HG03097 (cell line): ENCODE results near the gene MROH2A.

Experiments
- ATAC-seq: cut with Tn5 transposase; IDR thresholded peaks from one replicate; pipeline ENCODE4 v1.9.1; 2021; ENCODE audit not compliant: unreplicated experiment, low FRiP score

MROH2A gene

DNA sequence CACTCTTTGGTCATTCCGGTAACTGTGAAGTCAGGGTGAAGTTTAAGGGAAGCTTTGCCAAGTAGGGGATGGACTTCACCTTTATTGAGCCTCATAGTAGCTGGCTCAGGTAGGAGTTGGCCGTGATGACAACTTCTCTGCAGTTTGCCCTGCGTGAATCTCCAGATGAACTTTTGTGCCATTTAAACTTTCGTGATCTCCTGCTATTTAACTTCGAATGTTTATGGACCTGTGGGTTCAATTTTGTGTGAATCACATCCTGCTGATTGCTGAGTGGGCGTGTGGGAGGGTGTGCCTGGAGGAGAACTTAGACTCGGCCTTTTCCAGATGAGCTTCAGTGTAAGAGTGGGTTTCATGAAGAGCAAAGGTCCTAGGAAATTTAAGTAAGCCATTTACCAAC is 13.9 kb upstream of the MROH2A start:
- no peak for ATAC-seq

DNA sequence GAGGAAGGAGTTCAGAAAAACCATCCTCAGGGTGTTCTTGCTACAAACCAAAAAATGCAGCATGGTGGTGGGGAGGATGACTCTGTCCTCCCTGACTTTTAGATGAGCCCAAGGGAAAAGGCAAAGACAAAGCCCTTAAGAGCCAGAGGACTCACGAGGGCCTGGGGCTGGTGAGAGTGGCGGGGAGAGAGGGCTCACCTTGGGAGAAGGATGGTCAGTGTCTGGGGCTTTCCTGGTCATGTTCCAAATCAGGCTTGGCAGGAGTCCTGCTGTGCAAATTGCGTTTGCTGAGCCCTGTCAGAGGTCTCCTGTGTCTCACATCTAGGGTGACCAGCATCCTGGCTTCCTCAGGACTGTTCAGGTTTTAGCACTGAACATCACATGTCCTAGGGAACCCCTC is 13.4 kb upstream of the MROH2A start:
- ATAC-seq = no peak

DNA sequence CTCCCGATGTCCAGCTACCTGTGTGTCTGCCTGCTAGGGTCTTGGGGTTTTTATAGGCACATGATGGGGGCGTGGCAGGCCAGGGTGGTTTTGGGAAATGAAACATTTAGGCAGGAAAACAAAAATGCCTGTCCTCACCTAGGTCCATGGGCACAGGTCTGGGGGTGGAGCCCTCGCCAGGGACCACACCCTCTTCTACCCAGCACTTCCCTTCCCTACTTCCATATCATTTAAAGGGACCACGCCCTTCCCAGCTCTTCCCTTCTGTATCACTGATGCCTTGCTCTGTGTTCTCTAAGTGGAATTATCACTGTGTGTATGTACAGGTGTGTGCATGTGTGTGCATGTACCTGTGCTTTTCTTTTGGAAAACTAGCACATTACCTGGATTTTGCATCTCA is 11.7 kb upstream of the MROH2A start:
- no peak for ATAC-seq

DNA sequence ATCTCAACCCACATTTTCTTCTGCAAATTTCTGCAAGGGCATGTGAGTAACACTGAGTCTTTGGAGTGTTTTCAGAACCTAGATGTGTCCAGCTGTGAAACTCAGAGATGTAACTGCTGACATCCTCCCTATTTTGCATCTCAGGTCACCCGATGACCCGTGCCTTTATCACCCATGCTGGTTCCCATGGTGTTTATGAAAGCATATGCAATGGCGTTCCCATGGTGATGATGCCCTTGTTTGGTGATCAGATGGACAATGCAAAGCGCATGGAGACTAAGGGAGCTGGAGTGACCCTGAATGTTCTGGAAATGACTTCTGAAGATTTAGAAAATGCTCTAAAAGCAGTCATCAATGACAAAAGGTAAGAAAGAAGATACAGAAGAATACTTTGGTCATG is 10.1 kb upstream of the MROH2A start:
- ATAC-seq = no peak

DNA sequence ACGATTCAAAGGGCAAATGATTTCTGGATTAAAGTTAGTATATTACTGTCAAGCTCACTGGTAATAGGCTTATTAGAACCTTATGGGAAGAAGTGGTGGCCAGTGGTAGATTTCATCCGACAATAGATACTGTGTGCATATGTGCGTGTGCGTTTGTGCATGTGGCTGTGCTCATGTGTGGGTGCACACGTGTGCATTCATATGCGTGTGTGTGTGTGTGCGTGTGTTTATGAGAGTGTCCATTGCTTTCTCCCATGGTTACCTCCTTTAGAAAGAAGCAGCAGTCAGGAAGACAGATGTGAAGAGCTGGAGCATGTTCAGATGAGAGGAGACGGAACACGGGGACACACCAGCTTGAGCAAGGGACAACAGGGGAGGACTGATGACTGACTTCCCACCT is 8.9 kb upstream of the MROH2A start:
- ATAC-seq = no peak

DNA sequence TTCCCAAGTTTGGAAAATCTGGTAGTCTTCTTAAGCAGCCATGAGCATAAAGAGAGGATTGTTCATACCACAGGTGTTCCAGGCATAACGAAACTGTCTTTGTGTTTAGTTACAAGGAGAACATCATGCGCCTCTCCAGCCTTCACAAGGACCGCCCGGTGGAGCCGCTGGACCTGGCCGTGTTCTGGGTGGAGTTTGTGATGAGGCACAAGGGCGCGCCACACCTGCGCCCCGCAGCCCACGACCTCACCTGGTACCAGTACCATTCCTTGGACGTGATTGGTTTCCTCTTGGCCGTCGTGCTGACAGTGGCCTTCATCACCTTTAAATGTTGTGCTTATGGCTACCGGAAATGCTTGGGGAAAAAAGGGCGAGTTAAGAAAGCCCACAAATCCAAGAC is 6.0 kb upstream of the MROH2A start:
- no peak for ATAC-seq

DNA sequence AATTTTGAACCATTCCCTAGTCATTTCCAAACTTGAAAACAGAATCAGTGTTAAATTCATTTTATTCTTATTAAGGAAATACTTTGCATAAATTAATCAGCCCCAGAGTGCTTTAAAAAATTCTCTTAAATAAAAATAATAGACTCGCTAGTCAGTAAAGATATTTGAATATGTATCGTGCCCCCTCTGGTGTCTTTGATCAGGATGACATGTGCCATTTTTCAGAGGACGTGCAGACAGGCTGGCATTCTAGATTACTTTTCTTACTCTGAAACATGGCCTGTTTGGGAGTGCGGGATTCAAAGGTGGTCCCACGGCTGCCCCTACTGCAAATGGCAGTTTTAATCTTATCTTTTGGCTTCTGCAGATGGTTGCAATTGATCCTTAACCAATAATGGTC is 5.5 kb upstream of the MROH2A start:
- ATAC-seq = no peak

DNA sequence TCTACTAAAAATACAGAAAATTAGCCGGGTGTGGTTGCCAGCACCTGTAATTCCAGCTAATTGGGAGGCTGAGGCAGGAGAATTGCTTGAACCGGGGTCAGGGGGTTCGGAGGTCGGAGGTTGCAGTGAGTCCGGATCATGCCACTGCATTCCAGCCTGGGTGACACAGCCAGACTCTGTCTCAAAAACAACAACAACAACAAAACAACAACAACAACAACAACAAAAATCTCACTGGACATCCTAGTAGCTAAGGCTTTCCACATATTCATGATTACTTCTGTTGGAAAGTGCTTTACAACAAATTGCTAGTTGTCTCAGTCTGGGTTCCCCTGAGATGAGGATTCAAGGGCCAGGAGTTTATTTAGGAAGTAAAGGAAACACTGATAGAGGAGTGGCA is 4.3 kb upstream of the MROH2A start:
- no peak for ATAC-seq

DNA sequence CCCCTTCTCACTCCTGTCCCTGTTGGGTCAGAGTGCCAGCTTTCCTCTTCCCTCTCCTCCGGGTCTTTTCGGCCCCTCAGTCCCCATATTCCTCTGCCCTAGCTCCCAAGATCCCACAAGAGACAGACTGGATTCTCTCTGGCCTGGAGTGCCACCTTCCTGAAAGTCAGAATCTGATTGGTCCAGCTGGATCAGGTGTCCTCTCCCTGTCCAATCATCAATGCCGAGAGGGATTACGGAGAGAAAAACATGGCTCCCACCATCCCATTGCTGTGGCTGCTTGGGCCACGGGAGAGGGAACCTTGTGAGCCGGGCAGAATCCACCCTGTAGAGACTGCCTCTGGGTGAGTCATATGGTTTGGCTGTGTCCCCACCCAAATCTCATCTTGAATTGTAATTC is 2.7 kb upstream of the MROH2A start:
- ATAC-seq = no peak

DNA sequence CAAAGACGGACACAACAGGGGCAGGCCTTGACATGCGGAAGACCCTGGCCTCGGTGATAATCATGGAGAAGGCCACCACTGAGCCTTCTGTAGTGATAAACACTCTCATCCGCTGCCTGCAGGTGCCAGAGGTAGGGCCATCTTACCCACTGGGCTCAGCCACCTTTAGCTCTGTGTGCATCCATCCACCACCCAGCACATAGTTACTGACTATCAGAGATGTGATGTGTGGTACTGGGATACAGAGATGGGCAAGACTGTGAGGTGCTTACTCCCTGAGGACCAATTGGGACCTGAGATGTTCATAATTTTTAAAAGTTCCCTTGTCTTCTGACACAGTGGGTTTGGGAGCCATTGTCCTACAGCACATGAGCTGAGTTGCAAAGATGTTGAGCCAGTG is 1.6 kb downstream of the MROH2A start:
- ATAC-seq = no peak

DNA sequence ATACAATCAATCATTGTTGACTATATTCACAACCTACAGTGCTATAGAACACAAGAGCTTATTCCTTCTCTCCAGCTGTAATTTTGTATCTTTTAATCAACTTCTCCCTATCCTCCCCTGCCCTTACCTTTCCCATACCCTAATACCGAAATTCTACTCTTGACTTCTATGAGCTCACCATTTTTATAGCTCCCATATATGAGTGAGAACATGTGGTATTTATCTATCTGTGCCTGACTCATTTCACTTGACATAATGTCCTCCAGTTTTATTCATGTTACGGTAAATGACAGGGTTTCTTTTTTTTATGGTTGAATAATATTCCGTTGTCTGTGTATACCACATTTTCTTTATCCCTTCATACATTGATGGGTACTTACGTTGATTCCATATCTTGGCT is 2.6 kb downstream of the MROH2A start:
- no peak for ATAC-seq

DNA sequence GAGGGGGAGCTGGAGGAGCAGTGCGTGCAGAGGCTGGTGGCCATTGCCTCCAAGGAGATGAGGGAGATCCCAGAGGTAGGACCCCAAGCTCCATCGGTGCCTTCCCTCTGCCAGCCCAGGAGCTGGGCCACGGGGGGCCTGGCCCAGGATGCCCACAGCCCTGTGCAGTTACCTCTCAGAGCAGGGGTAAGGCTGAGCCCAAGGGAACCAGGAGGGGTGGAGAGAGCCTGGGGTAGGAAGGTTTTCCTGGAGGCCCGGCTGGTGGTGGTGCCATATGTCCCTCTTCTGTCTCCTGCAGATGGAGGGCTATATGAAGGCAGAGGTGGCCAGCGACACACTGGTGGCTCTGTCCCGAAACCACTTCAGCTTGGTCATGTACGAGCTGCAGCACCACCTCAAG is 11.4 kb downstream of the MROH2A start:
- ATAC-seq = no peak

DNA sequence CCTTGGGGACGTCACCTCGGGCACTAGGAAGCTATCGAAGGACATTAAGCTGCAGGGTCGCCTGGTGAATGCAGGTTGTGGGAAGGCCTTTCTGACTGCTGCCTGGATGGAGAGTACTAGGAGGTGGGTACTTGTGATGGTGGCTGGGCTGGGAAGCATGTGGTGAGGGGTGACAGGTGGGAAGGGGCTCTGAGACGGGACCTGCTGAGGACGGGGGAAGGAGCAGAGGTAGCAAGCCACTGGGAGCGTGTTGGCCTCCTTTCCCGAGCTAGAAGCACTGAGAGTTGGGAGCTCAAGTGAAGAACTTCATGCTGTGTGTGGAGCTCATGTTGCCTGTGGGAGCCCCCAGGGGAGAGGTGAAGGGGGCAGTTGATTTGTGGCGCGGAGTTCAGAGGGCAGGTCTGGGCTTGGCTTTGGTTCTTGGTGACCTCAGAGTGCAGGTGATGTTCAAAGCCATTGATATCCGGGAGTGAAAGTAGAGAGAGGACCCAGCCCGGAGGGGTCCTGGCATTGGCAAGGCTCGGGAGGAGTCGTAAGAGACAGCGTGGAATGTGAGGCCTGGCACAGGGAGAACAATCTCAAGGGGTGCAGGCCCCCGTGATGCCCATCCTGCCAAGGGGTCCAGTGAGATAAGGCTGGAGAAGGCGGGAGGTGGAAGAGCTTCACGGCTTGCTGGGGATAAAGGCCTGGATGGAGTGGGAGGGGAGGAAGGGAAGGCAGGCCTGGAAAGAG is 13.2 kb downstream of the MROH2A start:
- no peak for ATAC-seq

DNA sequence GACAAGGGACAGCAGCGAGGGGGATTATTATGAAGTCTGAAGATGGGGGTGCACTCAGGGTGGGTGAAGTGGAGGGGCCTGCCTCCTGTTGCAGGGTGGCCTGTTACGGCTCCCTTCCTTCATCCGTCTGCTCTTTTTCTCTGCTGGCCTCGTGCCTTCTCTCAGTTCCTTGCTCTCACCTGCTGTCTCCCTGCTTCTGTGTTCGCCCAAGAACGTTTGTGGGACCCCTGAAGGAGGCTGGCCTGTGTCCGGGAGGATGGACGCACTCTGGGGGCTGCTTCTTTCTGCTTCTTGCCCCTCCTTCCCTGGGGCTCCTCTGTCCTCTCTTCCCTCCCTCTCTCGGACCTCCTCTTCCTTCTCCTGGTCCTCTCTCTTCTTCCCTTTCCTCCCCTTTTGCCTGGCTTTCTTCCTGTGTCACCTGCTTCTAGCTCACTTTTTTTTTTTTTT is 13.8 kb downstream of the MROH2A start:
- ATAC-seq = no peak

DNA sequence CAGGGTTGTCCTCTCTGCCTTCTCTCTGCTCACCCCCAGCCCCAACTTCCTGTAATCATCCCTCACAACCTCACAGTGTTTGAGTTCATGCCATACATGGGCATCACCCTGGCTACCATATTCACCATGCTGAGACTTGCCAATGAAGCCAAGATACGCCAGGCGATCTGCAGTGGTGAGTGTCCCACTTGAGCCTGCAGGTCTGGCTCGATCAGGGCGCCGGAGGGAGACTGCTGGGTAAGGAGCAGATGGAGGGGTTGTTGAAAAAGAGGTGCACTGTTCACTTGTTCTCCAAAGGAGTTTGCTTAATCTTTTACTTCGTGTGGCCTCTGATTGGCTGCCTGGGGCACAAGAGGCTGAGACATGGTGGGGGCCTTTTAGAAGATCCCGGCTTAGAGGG is 14.6 kb downstream of the MROH2A start:
- no peak for ATAC-seq

DNA sequence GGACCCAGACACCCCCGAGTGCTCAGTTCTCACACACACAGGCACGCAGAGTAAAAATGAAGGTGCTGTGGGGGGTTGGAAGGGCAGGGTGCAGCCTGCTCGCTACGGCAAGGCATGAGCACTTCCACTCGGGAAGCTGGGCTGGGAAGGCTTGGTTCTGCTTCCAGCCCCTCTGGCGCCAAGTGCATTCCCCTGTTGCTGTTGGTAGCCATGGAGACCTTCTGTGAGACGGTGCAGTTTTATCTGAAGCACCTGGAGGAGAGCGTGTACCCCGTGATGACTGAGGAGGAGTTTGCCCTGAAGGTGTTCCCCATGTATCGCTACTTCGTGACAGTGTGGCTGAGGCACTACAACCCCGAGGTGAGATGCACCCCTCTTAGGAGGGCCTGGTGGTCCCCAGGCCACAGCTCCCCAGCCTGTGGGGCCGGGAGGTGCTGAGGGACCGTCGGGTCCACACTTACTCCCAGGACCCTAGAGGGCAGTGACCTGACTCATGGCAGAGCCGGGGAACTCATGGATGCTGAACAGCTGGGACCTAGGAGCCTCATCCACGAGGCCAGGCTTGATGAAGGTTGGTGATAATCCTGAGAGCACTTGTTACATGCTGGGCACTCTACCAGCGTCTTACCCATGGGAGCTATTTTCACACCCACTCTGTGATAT is 15.5 kb downstream of the MROH2A start:
- no peak for ATAC-seq

DNA sequence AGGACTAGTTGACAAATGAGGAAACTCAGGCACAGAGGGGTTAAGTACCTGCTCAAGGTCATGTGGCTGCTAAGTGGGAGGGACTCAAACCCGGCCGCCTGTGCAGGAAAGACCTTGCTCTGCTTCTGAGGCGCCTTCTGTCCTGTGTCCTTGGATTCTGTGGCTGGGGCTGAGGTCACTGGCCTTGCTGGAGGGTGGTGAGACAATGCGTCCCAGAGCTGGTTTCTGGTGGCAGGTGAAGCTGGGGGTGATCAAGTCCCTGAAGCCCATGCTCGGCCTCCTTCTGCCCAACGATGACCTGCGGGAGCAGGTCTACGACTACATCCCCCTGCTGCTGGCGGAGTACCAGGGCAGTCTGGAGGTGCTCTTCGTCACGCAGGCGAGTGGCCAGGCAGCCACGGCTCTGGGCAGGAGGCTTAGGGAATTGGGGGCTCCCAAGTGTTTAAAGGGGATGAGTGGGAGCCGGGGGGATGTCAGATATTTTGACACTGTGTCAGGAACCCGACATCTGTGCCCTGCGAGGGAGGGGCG is 16.1 kb downstream of the MROH2A start:
- ATAC-seq = no peak

DNA sequence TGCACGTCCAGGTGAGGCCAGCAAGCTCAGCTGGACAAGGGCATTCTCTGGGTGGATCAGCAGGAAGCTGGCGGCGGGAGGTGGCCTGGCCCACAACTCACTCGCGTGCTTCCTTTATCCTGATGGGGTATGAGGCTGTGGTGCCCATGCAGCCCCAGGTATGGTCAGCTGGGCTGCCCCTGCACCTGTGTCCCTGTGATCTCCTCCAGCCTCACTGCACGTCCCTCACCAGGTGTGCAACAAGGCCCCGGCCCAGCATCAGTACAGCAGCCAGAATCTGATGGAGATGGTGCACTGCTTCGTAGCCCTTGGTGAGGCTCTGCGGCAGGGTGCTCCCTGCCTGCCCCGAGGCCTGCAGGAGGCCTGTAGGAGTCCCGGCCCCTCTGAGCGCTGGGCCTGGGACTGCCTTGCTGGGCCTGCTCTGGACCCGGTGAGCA is 17.6 kb downstream of the MROH2A start:
- no peak for ATAC-seq

DNA sequence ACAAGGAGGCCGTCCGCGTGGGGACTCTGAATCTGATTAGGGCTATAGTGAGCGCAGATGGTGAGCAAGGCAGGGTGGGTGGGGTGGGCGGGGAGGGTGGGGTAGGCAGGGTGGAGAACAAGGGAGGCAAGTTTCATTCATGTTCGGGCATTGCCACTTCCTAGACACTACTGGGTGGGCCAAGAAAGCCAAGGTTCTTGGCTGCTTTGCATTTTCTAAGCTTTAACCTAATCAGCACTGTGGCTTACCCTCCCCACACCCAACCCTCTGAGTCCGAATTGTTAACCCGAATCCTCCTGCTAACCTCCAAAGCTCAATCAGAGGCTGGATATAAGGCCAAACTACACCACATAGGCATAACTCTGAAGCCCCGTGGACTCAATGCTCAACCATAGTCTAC is 18.1 kb downstream of the MROH2A start:
- no peak for ATAC-seq

DNA sequence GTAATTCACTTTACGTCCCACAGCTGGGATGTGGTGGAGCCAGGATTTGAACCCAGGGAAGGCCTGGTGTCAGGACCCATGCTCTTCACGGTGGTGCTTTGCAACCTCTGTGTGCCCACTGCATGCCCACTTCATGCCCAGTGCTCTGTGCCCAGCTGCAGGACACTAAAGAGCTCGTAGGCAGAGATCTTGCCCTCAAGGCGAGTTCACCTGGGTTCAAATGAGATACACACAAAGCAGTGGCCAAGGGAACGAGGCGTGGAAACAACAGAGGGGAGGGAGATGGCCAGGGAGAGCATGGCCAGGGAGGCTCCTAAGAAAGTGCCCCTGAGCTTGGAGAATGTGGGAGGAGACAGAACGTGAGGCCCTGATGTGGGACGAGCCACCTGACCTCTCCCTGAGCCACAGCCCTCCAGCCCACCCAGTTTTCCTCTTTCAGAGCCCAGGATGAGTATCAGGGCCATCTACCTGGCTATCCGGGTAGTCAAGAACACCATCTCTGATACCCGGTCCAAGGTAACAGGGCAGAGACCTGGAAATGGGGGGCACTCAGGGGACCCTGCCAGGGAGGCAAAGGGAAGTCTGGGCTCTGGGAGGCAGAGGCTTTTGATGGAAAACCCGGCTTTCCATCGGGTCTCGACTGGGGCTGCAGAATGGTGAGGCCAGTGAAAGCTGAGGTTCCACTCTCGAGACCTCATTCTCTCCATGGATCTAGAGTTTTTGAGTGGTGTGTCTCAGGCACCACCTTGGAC is 20.4 kb downstream of the MROH2A start:
- ATAC-seq = no peak

DNA sequence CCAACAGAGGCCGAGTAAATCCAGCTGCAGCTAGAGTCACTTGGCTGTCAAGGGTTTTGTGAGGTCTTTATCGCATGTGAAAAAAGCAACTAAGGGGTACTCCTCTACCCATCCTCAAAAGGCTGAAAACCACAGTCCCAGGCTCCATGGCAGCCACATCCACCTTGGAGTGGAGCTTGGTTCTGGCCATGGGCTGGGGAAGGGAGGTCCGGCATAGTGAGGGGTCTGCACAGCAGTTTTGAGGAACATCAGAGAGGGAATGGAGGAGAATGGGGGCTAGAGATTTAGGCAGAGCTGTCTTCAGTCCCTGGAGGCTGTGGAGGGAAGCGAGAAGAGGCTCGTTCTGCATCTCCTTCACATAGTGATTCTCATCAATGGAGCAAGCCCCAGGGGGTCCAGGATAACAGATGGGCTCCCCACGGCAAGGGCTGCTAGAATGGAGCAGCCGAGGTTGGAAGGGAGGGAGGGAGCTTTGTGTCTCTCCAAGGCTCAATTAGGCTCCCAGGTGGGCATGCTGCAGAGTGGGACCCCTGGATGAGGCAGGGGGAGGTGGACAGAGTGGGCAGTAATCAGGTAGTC is 21.0 kb downstream of the MROH2A start:
- no peak for ATAC-seq
